Trophoblast cell (in vitro differentiated cells and primary cell): ENCODE results near the gene FRMD4A.

Source experiments
- DNase-seq, 2 donors: peaks; one replicate each; pipeline ENCODE4 v3.0.0-alpha.2; 2016
- H2AFZ ChIP-seq: 2 replicates; pipeline ENCODE4 v1.6.1; 2013; ENCODE audit warnings: low read length, moderate library complexity, mild to moderate bottlenecking; ENCODE audit not compliant: insufficient read depth, poor library complexity
- H2AK5ac ChIP-seq: 2 replicates; pipeline ENCODE4 v1.6.1; 2013; ENCODE audit warnings: mild to moderate bottlenecking, low read length
- H2BK120ac ChIP-seq: 2 replicates; pipeline ENCODE4 v1.6.1; 2013; ENCODE audit warnings: low read length, mild to moderate bottlenecking, moderate library complexity; ENCODE audit not compliant: insufficient read depth, poor library complexity
- H2BK12ac ChIP-seq: 2 replicates; pipeline ENCODE4 v1.6.1; 2013; ENCODE audit warnings: mild to moderate bottlenecking, low read length, moderate library complexity
- H2BK5ac ChIP-seq: 2 replicates; pipeline ENCODE4 v1.6.1; 2013; ENCODE audit warnings: low read length, low read depth, moderate library complexity, mild to moderate bottlenecking; ENCODE audit not compliant: poor library complexity
- H3K14ac ChIP-seq: 2 replicates; pipeline ENCODE4 v1.6.1; 2013; ENCODE audit warnings: mild to moderate bottlenecking, low read length
- H3K18ac ChIP-seq: 2 replicates; pipeline ENCODE4 v1.6.1; 2013; ENCODE audit warnings: mild to moderate bottlenecking, low read length
- H3K23ac ChIP-seq: 2 replicates; pipeline ENCODE4 v1.6.1; 2013; ENCODE audit warnings: low read length
- H3K27ac ChIP-seq: 2 replicates; pipeline ENCODE4 v1.5.1; 2013; ENCODE audit warnings: low read depth, mild to moderate bottlenecking, inconsistent platforms, low read length, moderate library complexity
- H3K27me3 ChIP-seq: 2 replicates; pipeline ENCODE4 v1.6.1; 2013; ENCODE audit warnings: inconsistent platforms, mild to moderate bottlenecking, low read length, moderate library complexity; ENCODE audit not compliant: insufficient read depth
- H3K36me3 ChIP-seq, 2 experiments: 1 replicate in 1 of 2; 2 replicates in 1 of 2; pipeline ENCODE4 v1.6.1; 2013; ENCODE audit warnings: low read length in 2 of 2, mild to moderate bottlenecking in 2 of 2, moderate library complexity in 1 of 2; ENCODE audit not compliant: insufficient read depth in 2 of 2, control insufficient read depth in 1 of 2
- H3K4ac ChIP-seq: 2 replicates; pipeline ENCODE4 v1.6.1; 2013; ENCODE audit warnings: low read depth, mild to moderate bottlenecking, low read length, moderate library complexity
- H3K4me1 ChIP-seq, 2 experiments: 1 replicate in 1 of 2; 2 replicates in 1 of 2; pipeline ENCODE4 v1.6.1; 2013; ENCODE audit warnings: low read length in 2 of 2, mild to moderate bottlenecking in 2 of 2, moderate library complexity in 1 of 2; ENCODE audit not compliant: insufficient read depth in 2 of 2, control insufficient read depth in 1 of 2
- H3K4me2 ChIP-seq: 2 replicates; pipeline ENCODE4 v1.6.1; 2013; ENCODE audit warnings: inconsistent platforms, mild to moderate bottlenecking, low read length, moderate library complexity
- H3K4me3 ChIP-seq: 2 replicates; pipeline ENCODE4 v1.5.1; 2013; ENCODE audit warnings: mild to moderate bottlenecking, low read depth, low read length, inconsistent platforms
- H3K79me1 ChIP-seq: one replicate; pipeline ENCODE4 v1.6.1; 2013; ENCODE audit warnings: low read length
- H3K79me2 ChIP-seq: 2 replicates; pipeline ENCODE4 v1.6.1; 2013; ENCODE audit warnings: low read length, mild to moderate bottlenecking; ENCODE audit not compliant: control insufficient read depth, insufficient read depth, poor library complexity
- H3K9ac ChIP-seq: 2 replicates; pipeline ENCODE4 v1.6.1; 2013; ENCODE audit warnings: mild to moderate bottlenecking, low read length
- H3K9me3 ChIP-seq: 2 replicates; pipeline ENCODE4 v1.6.1; 2013; ENCODE audit warnings: low read depth, mild to moderate bottlenecking, control low read depth, inconsistent platforms, low read length; ENCODE audit not compliant: insufficient read depth
- H4K12ac ChIP-seq: 2 replicates; pipeline ENCODE4 v1.6.1; 2013; ENCODE audit warnings: low read depth, mild to moderate bottlenecking, low read length, moderate library complexity
- H4K8ac ChIP-seq: 2 replicates; pipeline ENCODE4 v1.6.1; 2013; ENCODE audit warnings: low read depth, mild to moderate bottlenecking, low read length, moderate library complexity
- H4K91ac ChIP-seq: one replicate; pipeline ENCODE4 v1.6.1; 2013; ENCODE audit warnings: low read depth, mild to moderate bottlenecking, low read length, moderate library complexity
- WGBS: extraction: QIAGEN DNeasy Blood & Tissue Kit; methylation state at CpG from one replicate; pipeline ENCODE4 v1.1.7; 2013; ENCODE audit warnings: missing lambda C conversion rate; ENCODE audit not compliant: insufficient read length, insufficient coverage; ENCODE audit errors: extremely low coverage; 5-methylcytosine and 5-hydroxymethylcytosine counted together

The FRMD4A gene

DNA sequence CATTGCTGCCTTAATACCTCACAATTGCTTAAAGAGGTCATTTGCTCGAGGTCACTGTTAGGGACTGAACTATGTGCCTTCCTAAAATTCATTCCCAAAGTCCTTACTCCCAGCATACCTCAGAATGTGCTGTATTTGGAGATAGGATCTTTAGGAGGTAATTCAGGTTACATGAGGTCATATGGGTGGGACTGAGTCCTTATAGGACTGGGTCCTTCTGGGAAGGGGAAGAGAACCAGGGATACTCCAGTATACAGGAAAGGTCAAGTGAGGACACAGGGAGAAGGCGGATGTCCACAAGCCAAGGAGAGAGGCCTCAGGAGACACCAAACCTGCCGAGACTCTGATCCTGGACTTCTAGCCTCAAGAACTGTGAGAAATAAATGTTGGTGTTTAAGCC is 490.7 kb downstream of the FRMD4A start:
- Histone ChIP-seq H2AFZ (no peak overlapping the region), H3K18ac (no peak overlapping the region), H3K4me2 (no peak overlapping the region), H3K79me2 (no peaks in the 10 kb centered on the region), H2AK5ac (no peak overlapping the region), H3K9me3 (peaks cover 1% of the 10 kb centered on the region), H3K23ac (no peak overlapping the region), H3K4me3 (no peak overlapping the region), H3K9ac (no peak overlapping the region), H3K4ac (no peak overlapping the region), H3K14ac (no peak overlapping the region), H3K36me3 (no peaks in the 10 kb centered on the region), H3K4me1 (peaks cover 5 to 12% of the 10 kb centered on the region in 2 experiments), H2BK5ac (no peak overlapping the region), H2BK120ac (no peak overlapping the region), H3K27me3 (no peaks in the 10 kb centered on the region), H4K8ac (no peak overlapping the region), H3K27ac (no peak overlapping the region), H4K12ac (no peak overlapping the region), H2BK12ac (no peak overlapping the region), H3K79me1 (no peaks in the 10 kb centered on the region), H4K91ac (no peak overlapping the region)
- peak; percentile 19 to 62 for DNase-seq
- no CpG with 5 or more reads among the region's 3 CpGs for WGBS

- Histone ChIP-seq H3K23ac (no peak overlapping the region), H4K8ac (no peak overlapping the region), H3K79me2 (no peaks in the 10 kb centered on the region), H3K27ac (no peak overlapping the region), H2AFZ (no peak overlapping the region), H4K91ac (no peak overlapping the region), H3K18ac (no peak overlapping the region), H3K9me3 (peaks cover 1% of the 10 kb centered on the region), H3K36me3 (no peaks in the 10 kb centered on the region), H2AK5ac (no peak overlapping the region), H3K27me3 (no peaks in the 10 kb centered on the region), H3K4ac (no peak overlapping the region), H3K9ac (no peak overlapping the region), H3K79me1 (no peaks in the 10 kb centered on the region), H2BK12ac (no peak overlapping the region), H4K12ac (no peak overlapping the region), H2BK5ac (no peak overlapping the region), H3K4me3 (no peak overlapping the region), H3K14ac (no peak overlapping the region), H3K4me2 (no peak overlapping the region), H2BK120ac (no peak overlapping the region), H3K4me1 (peaks cover 10 to 15% of the 10 kb centered on the region in 2 experiments)
- peak; percentile 91 to 93 for DNase-seq
- no CpG with 5 or more reads among the region's 9 CpGs for WGBS
These were observed 491.2 kb downstream of the FRMD4A start for GRCh38 chr10:13839430-13839990.

- Histone ChIP-seq H3K79me2 (no peaks in the 10 kb centered on the region), H3K4me2 (no peak overlapping the region), H4K91ac (no peak overlapping the region), H3K4ac (no peak overlapping the region), H3K9ac (no peak overlapping the region), H3K36me3 (no peaks in the 10 kb centered on the region), H3K14ac (no peak overlapping the region), H3K27ac (no peak overlapping the region), H2BK5ac (no peak overlapping the region), H3K23ac (no peak overlapping the region), H2AFZ (no peak overlapping the region), H3K18ac (no peak overlapping the region), H3K9me3 (peaks cover 1% of the 10 kb centered on the region), H3K4me3 (no peak overlapping the region), H4K8ac (no peak overlapping the region), H2AK5ac (no peak overlapping the region), H2BK120ac (no peak overlapping the region), H4K12ac (no peak overlapping the region), H3K79me1 (no peaks in the 10 kb centered on the region), H3K27me3 (no peaks in the 10 kb centered on the region), H2BK12ac (no peak overlapping the region), H3K4me1 (peaks cover 12 to 16% of the 10 kb centered on the region in 2 experiments)
- DNase-seq: no peak
These were observed 491.7 kb downstream of the FRMD4A start for GRCh38 chr10:13839030-13839429.

DNA sequence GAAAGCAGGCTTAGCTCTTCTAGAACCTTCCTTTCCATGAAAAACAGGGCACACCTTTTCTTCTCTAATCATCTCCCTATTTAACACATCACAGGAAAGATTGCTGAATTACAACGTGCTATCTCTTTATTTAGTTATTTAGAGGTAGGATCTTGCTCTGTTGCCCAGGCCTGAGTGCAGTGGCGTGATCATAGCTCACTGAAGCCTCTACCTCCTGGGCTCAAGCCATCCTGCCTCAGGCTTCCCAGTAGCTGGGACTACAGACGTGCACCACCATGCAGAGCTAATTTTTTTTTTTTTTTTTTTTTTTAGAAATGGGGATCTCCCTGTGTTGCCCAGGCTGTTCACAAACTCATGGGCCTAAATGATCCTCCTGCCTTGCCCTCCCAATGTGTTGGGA is 492.8 kb downstream of the FRMD4A start:
- Histone ChIP-seq H4K12ac (no peak overlapping the region), H2BK5ac (no peak overlapping the region), H2BK120ac (no peak overlapping the region), H3K9ac (no peak overlapping the region), H3K4me1 (peaks cover 12 to 16% of the 10 kb centered on the region in 2 experiments), H3K36me3 (no peaks in the 10 kb centered on the region), H2AFZ (no peak overlapping the region), H3K4me2 (no peak overlapping the region), H3K18ac (no peak overlapping the region), H4K8ac (no peak overlapping the region), H3K23ac (no peak overlapping the region), H3K79me1 (no peaks in the 10 kb centered on the region), H3K9me3 (peaks cover 1% of the 10 kb centered on the region), H2BK12ac (no peak overlapping the region), H3K4ac (no peak overlapping the region), H2AK5ac (no peak overlapping the region), H3K27me3 (no peaks in the 10 kb centered on the region), H3K4me3 (no peak overlapping the region), H3K79me2 (no peaks in the 10 kb centered on the region), H3K14ac (no peak overlapping the region), H4K91ac (no peak overlapping the region), H3K27ac (no peak overlapping the region)
- no peak for DNase-seq
- WGBS: no CpG with 5 or more reads among the region's 3 CpGs
